NCI-H510A (cell line): Measurements from ENCODE around the gene C9orf50.

ENCODE experiments used
- DNase-seq: peaks from one replicate; lab custom pipeline; 2025; lab: John Stamatoyannopoulos, UW

Gene C9orf50

GRCh38 chr9:129569502-129570449, 51.1 kb downstream of the C9orf50 start:
- no peak for DNase-seq

- DNase-seq = no peak
Measured at GRCh38 chr9:129568560-129569501, 52.1 kb downstream of the C9orf50 start.

GRCh38 chr9:129567842-129568559, 52.9 kb downstream of the C9orf50 start:
- DNase-seq = no peak

GRCh38 chr9:129567329-129567728, 53.6 kb downstream of the C9orf50 start:
- DNase-seq = no peak

GRCh38 chr9:129566563-129567266, 54.2 kb downstream of the C9orf50 start:
- DNase-seq = no peak

GRCh38 chr9:129562917-129563316, 58.0 kb downstream of the C9orf50 start:
- no peak for DNase-seq

- no peak for DNase-seq
Measured at GRCh38 chr9:129562514-129562913, 58.4 kb downstream of the C9orf50 start.
